ENCODE data around the gene GPC6.

GPC6 gene

GRCh38 chr13:93975242-93975641 is 748.6 kb downstream of the GPC6 start:
- DNase-seq (ENCODE audit: low spot score): no peak

DNA sequence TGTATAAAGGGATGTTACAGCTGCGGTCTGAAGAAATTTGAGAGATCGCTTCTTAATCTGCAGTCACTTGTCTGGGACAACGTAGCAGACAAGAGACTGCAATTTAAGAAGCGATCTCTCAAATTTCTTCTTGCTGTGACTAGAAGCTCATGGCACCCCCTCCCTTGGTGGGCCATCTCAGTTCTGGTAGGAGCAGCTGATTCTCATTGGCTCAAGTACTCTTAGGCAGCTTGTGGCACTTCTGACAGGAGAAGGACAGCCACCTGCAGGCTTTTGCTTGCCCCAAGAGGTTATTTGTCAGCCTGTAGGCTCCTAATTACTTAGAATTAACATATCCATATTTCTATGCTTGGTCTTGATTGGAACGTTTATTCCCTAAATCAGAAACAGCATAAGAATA is 749.9 kb downstream of the GPC6 start:
- no peak for DNase-seq (ENCODE audit: low spot score)

DNA sequence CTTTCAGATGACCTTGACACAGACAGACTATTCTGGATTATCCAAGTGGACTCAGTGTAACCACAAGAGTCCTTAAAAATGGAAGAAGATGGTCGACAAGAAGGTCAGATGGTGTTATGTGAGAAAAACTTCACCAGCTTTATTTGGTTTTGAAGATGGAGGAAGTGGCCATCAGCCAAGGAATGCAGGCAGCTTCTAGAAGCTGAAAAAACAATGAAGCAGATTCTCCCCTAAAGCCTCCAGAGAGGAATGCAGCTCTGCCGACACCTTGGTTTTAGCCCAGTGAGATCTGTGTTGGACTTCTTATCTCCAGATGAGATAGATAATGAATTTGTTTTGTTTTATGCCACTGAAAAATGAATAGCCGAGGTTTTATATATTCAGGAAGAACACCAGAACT is 751.4 kb downstream of the GPC6 start:
- no peak for DNase-seq (ENCODE audit: low spot score)

GRCh38 chr13:93981426-93981977 is 754.9 kb downstream of the GPC6 start:
- DNase-seq (ENCODE audit: low spot score): no peak

DNA sequence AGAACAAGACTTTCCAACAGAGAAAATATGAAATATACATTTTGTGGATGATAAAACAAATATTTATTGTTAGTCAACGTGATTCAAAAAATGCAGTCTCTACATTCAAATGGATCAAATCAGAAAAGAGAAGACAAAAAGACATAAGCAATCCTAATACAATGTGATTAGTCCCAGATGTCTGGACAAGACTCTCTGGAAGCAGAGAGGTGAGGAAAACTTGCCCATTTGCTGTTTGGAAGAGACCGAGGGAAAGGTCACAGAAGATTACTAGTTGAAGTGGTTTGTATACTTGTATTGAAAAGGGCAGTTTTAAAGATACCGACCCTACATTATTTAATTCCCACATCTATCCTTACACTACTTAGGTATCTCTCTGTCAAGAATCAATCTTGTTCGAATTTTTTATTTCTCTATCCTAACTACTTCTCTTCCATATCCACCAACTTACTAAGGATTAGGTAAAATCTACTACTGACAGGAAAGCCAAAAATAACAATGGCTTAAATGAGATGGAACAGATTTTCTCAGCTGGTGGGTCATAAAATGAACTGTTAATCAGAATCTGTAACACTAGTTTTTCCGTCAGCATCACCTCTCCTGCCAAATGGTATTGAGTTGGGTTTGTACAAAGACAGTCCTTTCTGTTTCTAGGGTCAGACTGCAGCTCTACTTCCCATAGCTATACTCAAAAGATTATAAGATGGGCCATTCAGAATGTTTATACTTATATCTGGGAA is 755.7 kb downstream of the GPC6 start:
- DNase-seq (ENCODE audit: low spot score): no peak

GRCh38 chr13:93984052-93984451 is 757.4 kb downstream of the GPC6 start:
- DNase-seq (ENCODE audit: low spot score): no peak

DNA sequence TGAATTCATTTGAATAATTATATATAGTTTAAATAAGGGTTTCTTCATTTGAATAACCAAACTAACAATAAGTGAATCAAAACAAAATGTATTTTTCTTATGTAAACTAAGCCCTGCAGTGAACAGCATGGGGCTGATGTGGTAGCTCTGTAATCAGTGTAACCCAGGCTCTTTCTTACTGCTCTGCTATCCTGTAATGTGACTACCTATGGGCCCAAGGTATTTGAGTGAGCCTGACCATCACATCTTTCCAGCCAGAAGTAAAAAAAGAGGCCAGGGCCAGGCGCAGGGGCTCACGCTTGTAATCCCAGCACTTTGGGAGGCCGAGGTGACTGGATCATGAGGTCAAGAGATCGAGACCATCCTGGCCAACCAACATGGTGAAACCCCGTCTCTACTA is 758.3 kb downstream of the GPC6 start:
- no peak for DNase-seq (ENCODE audit: low spot score)

GRCh38 chr13:93987458-93987857 is 760.9 kb downstream of the GPC6 start:
- DNase-seq (ENCODE audit: low spot score): no peak

DNA sequence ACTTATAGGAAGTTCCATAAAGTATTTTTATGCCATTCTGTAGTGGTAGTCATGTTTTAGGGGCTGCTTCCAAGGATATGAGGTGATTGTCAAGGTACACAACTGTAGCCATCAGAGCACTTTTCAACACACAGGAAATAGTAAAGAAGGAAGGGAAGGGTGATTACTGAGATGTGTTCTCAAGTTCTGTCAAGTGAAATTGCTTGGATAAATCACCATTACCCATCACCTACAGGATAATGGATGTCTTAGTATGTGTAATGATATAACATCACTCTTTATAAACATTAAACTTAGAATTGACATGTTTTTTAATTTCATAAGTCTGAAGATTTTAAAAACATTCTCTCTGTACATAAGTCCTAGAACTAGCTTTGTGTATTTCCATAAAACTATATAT is 765.0 kb downstream of the GPC6 start:
- no peak for DNase-seq (ENCODE audit: low spot score)

DNA sequence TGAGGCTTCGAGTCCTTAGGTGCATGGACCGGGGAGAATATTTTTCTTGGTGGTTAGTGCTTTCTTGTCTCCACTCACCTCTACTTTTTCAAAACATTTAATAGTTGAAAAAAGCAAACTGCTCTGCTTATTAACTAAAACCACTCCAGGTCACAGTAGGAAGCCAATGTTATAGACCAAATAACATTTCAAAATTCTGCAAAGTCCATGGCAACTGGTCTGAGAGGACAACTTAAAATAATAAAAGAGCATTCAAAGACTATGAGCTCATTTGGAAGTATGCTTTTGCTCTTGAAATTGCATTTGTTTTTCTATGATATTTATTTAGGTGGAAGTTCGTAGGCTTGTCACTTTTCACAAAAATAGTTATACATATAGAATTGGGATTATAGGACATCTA is 769.9 kb downstream of the GPC6 start:
- DNase-seq (ENCODE audit: low spot score): no peak

GRCh38 chr13:94006296-94006695 is 779.7 kb downstream of the GPC6 start:
- DNase-seq (ENCODE audit: low spot score): no peak

GRCh38 chr13:94007072-94007471 is 780.5 kb downstream of the GPC6 start:
- DNase-seq (ENCODE audit: low spot score): no peak

GRCh38 chr13:94009701-94010100 is 783.1 kb downstream of the GPC6 start:
- no peak for DNase-seq (ENCODE audit: low spot score)

- DNase-seq (ENCODE audit: low spot score): no peak
These were observed 787.9 kb downstream of the GPC6 start for GRCh38 chr13:94014461-94014860.

DNA sequence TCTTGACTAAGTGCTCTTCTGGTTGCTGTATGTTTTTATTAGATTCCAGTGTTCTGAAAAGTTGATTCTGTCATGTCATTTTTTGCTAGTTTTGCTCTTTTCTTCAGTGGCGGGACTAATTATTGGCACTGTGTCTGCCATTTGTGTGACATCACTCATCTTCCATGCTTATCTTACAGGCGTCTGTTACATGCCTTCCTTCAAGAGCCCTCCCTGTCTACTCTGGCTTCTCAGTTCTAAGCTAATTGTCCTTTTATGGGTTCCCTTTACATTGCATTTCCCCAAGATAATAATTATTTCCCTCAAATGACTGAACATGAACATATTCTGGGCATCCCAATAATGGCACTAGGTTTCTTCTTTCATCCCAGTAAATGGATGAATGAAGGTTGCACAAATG is 793.8 kb downstream of the GPC6 start:
- DNase-seq (ENCODE audit: low spot score): no peak

GRCh38 chr13:94020833-94021232 is 794.2 kb downstream of the GPC6 start:
- DNase-seq (ENCODE audit: low spot score): peak; percentile 59

GRCh38 chr13:94028234-94028633 is 801.6 kb downstream of the GPC6 start:
- DNase-seq (ENCODE audit: low spot score): no peak

- DNase-seq (ENCODE audit: low spot score): no peak
These were observed 802.0 kb downstream of the GPC6 start for GRCh38 chr13:94028650-94029049.

- no peak for DNase-seq (ENCODE audit: low spot score)
These were observed 804.0 kb downstream of the GPC6 start for GRCh38 chr13:94030415-94031119.

GRCh38 chr13:94031609-94032008 is 805.0 kb downstream of the GPC6 start:
- no peak for DNase-seq (ENCODE audit: low spot score)

DNA sequence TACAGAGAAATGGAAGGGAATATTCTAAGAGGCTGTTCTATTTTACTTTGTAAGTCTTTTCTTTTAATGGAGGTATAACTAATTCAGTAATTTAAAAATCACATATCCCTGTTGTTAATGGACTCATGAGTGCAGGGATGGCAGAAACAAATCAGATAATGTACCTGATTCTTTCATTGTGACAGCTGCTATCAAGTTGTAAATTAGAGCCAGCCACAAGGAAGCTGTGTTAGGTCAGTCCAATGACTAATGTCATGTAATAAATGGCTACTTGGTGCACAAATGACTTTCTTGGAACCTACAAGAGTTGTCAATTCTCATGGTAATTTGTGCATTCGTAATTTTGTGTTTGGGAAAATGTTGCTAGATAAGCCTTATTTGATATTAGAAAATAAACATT is 806.5 kb downstream of the GPC6 start:
- no peak for DNase-seq (ENCODE audit: low spot score)

DNA sequence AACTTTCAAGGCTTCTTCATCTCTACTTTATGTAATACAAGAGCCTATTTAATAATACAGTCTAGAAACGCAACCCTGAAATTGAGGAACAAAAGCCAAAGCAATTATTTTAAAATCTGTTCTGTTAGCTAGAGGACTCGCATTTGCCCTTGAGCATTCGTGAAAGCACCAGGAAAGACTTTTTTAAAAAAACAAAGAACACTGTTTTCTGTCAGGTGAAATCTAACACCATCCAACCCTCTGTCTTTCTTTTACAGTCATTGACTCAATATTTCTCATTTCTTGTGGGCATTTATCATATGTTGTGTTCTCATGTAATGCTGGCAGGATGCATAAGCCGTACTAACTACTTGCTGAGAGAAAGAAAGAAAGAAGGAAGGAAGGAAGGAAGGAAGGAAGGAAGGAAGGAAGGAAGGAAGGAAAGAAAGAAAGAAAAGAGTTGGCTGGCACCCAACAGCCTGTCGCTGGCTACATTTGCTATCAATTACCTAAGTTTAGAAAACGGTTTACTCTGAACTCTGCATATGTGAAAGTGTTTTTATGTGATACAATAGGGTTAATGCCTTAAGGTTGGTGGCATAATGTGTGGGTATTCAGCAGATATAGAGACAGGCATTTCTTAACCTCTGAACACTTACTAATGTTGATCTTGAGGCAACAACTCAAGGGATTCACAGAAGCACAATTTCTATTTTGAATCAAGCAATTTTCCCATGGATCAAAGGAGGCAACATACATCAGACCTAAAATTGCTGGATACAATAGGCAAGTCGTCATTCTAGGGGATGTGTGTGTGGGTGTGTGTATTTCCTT is 807.4 kb downstream of the GPC6 start:
- no peak for DNase-seq (ENCODE audit: low spot score)

- DNase-seq (ENCODE audit: low spot score): no peak
These were observed 823.4 kb downstream of the GPC6 start for GRCh38 chr13:94050039-94050438.

Data from kidney capillary endothelial cell (primary cell).